Measurements from ENCODE around the gene OGDH.
"Not testable (repeated sequence)": the region's sequence is repeated elsewhere in the genome, so short reads cannot be mapped to it uniquely, and the experiment has no call there.

The OGDH gene

GRCh38 chr7:44673771-44674170, 67.3 kb downstream of the OGDH start:
- DNase-seq = no peak

- no peak for DNase-seq
Observed at GRCh38 chr7:44674381-44674780, 68.0 kb downstream of the OGDH start.

GRCh38 chr7:44676776-44677175, 70.3 kb downstream of the OGDH start:
- no peak for DNase-seq

GRCh38 chr7:44678101-44678470, 71.7 kb downstream of the OGDH start:
- no peak for DNase-seq

- DNase-seq = no peak
Observed at GRCh38 chr7:44678471-44679179, 72.2 kb downstream of the OGDH start.

- no peak for DNase-seq
Observed at GRCh38 chr7:44681645-44682044, 75.2 kb downstream of the OGDH start.

- no peak for DNase-seq
Observed at GRCh38 chr7:44685723-44686122, 79.3 kb downstream of the OGDH start.

- DNase-seq = no peak
Observed at GRCh38 chr7:44689427-44689826, 83.0 kb downstream of the OGDH start.

GRCh38 chr7:44693641-44694313, 87.3 kb downstream of the OGDH start:
- no peak for DNase-seq

- DNase-seq = no peak
Observed at GRCh38 chr7:44694326-44694725, 87.9 kb downstream of the OGDH start.

- no peak for DNase-seq
Observed at GRCh38 chr7:44694766-44695165, 88.3 kb downstream of the OGDH start.

- DNase-seq = no peak
Observed at GRCh38 chr7:44695756-44696155, 89.3 kb downstream of the OGDH start.

GRCh38 chr7:44696728-44697127, 90.3 kb downstream of the OGDH start:
- DNase-seq = no peak

- no peak for DNase-seq
Observed at GRCh38 chr7:44697136-44698045, 91.0 kb downstream of the OGDH start.

GRCh38 chr7:44698046-44698580, 91.7 kb downstream of the OGDH start:
- DNase-seq = no peak

GRCh38 chr7:44699598-44699997, 93.2 kb downstream of the OGDH start:
- not testable (repeated sequence) for DNase-seq

- DNase-seq = no peak
Observed at GRCh38 chr7:44700322-44700721, 93.9 kb downstream of the OGDH start.

GRCh38 chr7:44703391-44703790, 97.0 kb downstream of the OGDH start:
- not testable (repeated sequence) for DNase-seq

- no peak for DNase-seq
Observed at GRCh38 chr7:44703921-44704320, 97.5 kb downstream of the OGDH start.

GRCh38 chr7:44705434-44705833, 99.0 kb downstream of the OGDH start:
- DNase-seq = no peak

GRCh38 chr7:44706788-44707557, 100.5 kb downstream of the OGDH start:
- no peak for DNase-seq

- DNase-seq = no peak
Observed at GRCh38 chr7:44707558-44708230, 101.3 kb downstream of the OGDH start.

Measured in SW 1271 (cell line).